GM21619 (cell line): ENCODE measurements around the gene SLU7.
A peak's percentile ranks its signal among the peaks of the same experiment; 100 is the strongest.

Experiments
- ATAC-seq: cut with Tn5 transposase; IDR thresholded peaks from one replicate; pipeline ENCODE4 v1.9.1; 2021; ENCODE audit not compliant: unreplicated experiment

Gene SLU7

DNA sequence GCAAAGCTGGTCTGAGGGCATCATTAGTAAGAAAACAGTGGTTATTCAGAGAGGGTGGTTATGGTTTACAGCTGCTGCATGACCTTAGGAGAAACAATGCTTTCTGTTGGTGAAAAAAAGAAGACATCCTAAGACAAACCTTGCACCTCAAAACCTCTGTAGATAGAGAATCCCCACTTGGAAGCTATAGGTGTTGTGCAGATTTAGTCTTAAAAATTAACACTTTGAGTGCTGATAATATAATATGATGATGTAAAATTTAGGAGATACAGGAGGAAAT is 1.4 kb upstream of the SLU7 start:
- ATAC-seq: no peak

- ATAC-seq: peak; percentile 27
Observed at GRCh38 chr5:160419458-160420330, 813 bp upstream of the SLU7 start.

GRCh38 chr5:160399402-160400353 is 19.2 kb downstream of the SLU7 start, which contains the start of gene FAM200C:
FAM200C (minus strand) TSS chr5:160400054; CDS start chr5:160395490, 4,564 bp downstream.
- ATAC-seq: peak; percentile 89

DNA sequence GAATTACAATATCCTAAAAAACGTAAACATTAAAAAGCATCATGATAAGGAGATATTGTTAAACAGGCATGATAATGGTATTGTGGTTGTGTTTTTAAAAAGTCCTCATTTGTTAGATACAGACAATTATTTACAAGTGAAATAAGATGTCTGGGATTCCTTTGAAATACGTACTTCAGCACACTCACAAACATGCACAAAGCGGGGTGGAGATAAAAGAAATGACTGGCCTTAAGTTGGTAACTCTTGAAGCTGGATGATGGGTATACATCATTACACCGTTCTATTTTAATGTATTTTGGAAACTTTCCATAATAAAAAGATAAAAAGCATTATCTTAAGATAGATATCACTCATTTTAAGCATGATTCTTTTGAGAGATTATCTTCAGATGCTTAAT is 20.1 kb downstream of the SLU7 start:
- no peak for ATAC-seq

DNA sequence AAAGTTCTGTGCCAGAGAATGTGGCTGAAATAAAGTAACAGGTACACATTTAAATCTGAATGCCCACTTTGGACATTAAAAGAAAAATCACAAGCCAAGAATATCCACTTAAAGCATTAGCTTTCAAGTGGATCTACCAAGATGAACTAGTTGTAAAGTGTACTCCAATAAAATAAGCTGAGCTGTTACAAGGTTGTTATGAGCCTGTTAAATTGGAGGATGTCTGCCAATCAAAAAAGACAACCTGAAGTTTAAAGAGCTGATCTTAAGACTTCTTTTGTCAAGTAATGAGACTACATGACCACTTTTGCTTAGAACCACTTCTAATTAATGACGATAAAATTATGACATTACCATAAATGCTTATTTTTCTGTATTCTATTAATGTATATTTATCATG is 21.4 kb downstream of the SLU7 start:
- ATAC-seq: no peak

DNA sequence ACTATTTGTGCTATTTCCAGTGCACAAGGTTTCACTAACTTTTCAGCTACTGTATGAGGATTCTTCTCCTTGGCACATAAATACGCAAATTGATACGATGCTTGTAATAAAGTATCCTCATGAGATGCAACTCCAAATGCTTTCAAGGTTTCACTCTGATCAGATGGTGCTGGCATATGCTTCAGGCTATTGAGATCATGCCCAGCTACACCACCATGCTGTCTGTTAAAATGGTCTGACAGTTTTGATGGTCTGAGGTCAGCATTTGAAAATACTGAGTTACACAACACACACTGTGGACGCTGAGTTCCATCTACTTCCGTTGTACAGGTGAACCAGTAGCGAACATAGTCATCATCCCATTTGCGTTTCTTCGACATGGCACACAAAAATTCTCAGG is 23.8 kb downstream of the SLU7 start:
- ATAC-seq: no peak

- ATAC-seq: no peak
Observed at GRCh38 chr5:160390787-160391696, 27.8 kb downstream of the SLU7 start.

GRCh38 chr5:160387445-160387844 is 31.4 kb downstream of the SLU7 start:
- no peak for ATAC-seq

- no peak for ATAC-seq
Observed at GRCh38 chr5:160385496-160385895, 33.4 kb downstream of the SLU7 start.

GRCh38 chr5:160384681-160385080 is 34.2 kb downstream of the SLU7 start:
- no peak for ATAC-seq

GRCh38 chr5:160382346-160382745 is 36.5 kb downstream of the SLU7 start:
- no peak for ATAC-seq

DNA sequence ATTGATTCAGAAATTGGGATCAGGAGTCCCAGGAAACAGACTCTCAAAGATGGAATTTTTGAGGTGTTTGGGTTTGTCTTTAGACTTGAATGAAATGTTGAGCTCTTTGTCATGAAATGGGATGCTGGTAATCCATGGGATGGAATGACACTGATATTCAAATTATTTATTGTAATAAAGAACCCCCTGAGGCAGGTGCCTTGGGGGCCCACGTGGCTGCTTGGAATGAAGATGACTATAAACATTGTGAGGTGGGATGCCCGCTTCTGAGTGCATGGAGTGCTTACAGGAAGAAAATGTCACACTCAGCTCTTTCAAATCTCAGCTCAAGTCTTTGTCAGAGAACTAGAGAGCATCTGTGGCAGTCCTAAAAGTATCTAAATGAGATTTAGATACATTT is 38.8 kb downstream of the SLU7 start:
- ATAC-seq: no peak

DNA sequence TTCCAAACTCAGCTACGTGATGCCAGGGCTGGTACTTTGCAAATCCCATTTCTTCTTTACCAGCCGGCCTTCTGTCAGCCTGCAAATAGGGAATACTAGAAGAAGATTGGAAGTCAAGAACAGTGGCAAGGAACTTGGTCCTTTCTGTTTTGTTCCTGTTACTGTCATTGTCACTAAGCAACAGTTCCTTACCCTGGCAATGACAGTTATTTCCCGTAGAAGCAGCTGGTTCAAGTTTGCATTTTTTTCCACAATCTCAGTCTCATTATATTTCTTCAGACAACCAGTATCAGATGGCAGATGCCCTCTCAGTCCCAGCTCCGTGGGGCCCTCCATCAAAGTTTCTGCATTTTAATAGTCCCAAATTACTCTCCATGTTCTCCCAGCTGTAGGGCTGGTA is 39.4 kb downstream of the SLU7 start:
- ATAC-seq: no peak

- ATAC-seq: no peak
Observed at GRCh38 chr5:160378330-160378729, 40.6 kb downstream of the SLU7 start.

DNA sequence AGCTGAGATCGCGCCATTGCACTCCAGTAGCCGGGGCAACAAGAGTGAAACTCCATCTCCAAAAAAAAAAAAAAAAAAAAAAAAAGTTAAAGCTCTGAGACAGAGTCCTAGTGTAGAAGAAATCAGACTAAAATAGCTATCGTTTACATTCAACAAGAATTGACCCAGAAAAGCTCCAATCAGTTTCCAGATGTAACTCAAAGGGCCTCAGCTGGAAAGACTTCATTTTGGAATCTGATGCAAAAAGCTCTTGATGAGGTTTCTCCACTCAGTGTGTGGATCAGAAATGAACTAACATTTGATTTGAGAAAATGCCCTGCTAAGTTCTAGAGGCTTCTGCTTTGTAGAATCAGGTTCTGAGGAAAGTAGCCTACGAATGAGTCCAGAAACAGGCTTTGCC is 41.2 kb downstream of the SLU7 start:
- no peak for ATAC-seq

- ATAC-seq: no peak
Observed at GRCh38 chr5:160376416-160376815, 42.5 kb downstream of the SLU7 start.

GRCh38 chr5:160375701-160376100 is 43.2 kb downstream of the SLU7 start:
- ATAC-seq: no peak

- no peak for ATAC-seq
Observed at GRCh38 chr5:160375166-160375565, 43.7 kb downstream of the SLU7 start.

- ATAC-seq: no peak
Observed at GRCh38 chr5:160371294-160371693, 47.6 kb downstream of the SLU7 start.

DNA sequence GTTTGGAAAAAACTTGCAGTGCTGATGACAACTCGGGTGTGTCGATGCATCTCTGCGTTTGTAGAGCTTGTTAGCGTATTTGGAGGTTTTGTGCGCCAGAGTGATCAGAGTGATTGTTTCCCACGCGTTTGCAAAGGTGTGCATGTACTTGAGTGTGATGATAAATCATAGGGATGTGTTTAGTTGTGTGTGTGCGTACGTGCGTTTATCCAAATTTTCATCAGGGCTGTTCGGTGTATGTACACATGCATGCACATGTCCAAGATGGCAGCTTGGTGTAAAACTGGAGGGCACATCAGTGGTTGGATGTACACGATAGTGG is 48.2 kb downstream of the SLU7 start:
- ATAC-seq: no peak
